Activated CD4-positive, alpha-beta T cell treated with anti-CD3 and anti-CD28 coated beads for 1 hour (primary cell): ENCODE data around the gene ANTXR2.
"Not testable (repeated sequence)": the region's sequence is repeated elsewhere in the genome, so short reads cannot be mapped to it uniquely, and the experiment has no call there.

Source experiments
- DNase-seq: peaks from one replicate; pipeline ENCODE4 v3.0.0-alpha.2; 2020

Gene ANTXR2

GRCh38 chr4:80015407-80016189, 57.4 kb downstream of the ANTXR2 start:
- no peak for DNase-seq

DNA sequence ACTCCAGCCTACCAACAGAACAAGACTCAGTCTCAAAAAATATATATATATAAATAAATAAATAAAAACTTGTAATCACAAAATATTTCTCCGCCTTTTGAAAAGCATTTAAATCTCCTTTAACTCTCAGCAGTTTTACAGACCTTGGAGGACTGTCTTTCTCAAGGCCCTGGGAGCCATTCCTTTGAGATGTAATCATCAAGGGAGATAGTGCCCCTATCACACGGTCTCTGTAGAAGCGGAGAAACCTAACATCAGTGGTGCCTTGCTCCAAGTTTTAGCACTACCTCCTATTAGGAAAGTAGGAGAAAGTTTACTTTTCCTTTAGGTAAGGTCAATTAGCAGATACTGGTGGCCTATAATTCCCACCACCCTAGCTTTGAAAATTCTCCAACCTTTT, 58.5 kb downstream of the ANTXR2 start:
- DNase-seq, result no peak

GRCh38 chr4:80012291-80012690, 60.7 kb downstream of the ANTXR2 start:
- no peak for DNase-seq

GRCh38 chr4:80011636-80012236, 61.3 kb downstream of the ANTXR2 start:
- no peak for DNase-seq

GRCh38 chr4:80010316-80010715, 62.7 kb downstream of the ANTXR2 start:
- no peak for DNase-seq

DNA sequence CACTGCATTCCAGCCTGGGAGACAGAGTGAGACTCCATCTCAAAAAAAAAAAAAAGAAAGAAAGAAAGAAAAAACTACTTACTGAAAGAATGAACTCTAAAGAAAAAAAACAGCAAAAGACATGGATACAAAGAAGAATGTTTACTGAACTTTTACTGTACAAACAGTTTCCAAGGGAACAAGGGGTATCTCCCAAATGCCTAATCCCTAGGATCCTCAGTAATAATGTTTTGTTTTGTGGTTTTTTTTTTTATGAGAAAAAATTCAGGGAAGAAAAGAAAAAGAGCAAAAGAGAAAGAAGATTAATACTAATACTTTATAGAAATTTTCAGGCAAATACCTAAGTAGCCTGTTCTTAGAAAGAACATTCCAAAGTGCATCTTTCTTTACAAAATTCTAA, 63.2 kb downstream of the ANTXR2 start:
- no peak for DNase-seq

DNA sequence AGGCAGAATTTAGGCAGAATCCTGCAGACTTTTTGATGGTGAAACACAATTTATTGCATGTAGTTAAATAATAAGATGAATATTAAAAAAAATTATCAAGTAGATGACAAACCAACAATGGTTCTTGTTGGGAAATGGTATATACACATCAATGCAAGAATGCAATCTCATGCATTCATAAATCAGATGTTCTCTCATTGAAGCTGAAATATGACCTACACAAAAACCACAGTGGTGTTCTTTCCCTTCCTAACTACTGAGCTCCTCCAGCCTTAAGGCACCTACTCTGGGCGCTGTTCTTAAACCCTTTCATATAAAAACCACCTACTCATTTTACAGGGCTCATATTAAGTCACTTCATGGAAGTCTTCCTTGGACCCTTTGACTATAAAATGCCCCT, 64.1 kb downstream of the ANTXR2 start:
- no peak for DNase-seq

- DNase-seq, result no peak
These were observed 64.7 kb downstream of the ANTXR2 start for GRCh38 chr4:80008351-80008750.

DNA sequence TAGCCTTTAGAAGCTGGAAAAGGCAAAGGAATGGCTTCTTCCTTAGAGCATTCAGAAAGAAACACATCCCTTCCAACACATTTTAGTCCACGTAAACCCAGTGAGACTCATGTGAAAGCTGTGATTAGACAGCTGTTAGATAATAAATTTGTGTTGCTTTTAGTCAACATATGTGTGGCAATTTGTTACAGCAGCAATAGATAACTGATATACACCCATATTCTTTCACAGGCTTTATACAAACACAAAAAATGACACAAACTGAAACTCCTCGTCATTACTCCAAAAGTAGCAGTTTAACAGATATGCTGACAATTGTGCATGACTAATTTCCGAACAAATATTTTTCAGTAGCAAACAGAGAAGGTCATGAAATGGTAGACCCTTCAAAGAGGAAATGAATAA, 65.3 kb downstream of the ANTXR2 start:
- no peak for DNase-seq

GRCh38 chr4:80006935-80007744, 65.9 kb downstream of the ANTXR2 start:
- DNase-seq, result no peak

GRCh38 chr4:80005863-80006262, 67.2 kb downstream of the ANTXR2 start:
- DNase-seq, result no peak

DNA sequence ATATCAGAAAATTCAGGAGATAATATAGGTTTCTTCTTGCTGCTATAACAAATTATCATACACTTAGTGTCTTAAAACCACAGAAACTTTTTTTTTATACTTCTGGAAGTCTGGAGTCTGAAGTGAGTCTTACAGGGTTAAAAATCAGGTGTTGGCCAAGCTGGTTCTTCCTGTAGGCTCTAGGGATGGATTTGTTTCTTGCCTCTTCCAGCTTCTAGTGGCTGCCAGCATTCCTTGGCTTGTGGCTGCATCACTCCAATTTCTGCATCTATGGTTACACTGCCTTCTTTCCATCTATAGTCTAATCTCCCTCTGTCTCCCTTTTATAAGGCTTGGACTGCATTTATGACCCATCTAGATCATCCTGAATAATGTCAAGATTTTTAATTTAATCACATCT, 68.7 kb downstream of the ANTXR2 start:
- DNase-seq, result no peak

- not testable (repeated sequence) for DNase-seq
These were observed 70.5 kb downstream of the ANTXR2 start for GRCh38 chr4:80002559-80002958.

- not testable (repeated sequence) for DNase-seq
These were observed 74.0 kb downstream of the ANTXR2 start for GRCh38 chr4:79999048-79999447.

DNA sequence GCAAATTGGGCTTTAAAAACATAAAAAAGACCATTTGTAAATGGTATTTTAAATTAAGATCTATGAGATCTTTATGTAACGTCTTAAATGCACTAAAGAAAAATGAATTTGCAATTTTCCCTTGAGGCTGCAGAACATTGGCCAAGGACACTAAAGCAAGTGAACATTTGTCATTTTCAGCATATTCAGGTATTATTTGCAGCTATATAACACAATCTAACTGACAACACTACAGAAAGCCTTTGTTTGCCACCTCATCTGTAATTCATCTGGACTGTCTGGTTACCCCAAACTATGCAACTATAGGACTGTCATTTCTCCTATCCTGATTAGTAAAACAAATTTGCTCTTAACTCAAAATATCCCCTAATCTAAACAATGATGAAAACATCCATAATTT, 74.8 kb downstream of the ANTXR2 start:
- no peak for DNase-seq

DNA sequence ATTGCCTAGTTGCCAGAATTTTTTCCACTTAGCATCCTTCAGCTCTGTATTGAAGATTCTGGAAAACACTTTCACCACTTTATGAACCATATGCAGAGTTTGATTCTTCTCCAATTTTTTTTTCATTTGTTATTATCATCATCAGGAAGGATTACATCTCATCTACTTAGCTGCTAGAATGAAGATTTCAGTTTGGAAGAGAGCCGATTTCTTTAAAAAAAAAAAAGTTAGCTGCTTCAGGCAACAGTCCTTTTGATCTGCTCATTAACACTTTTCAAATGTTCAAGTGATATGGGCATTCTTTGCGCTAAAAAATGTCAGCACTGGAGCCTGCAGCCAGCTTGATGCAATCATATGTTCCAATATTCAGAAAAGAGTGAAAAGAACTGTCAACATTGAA, 76.2 kb downstream of the ANTXR2 start:
- DNase-seq, result no peak

DNA sequence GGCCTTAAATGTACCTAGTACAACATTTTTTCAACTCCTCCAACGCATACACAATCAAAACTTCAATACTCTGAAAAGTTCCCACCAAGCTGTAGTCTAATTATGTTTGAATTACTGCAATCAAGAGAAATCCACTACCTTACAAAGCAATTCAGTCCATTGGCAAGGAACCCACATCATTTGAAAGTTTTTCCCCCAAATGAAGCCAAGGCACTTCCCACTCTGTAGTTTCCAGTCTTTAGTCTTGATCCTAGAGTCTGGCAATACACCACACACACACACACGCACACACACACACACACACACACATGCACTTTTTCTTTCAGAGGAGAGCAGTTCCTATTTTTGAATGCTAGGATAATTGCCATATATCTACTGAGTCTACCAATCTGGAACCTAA, 79.6 kb downstream of the ANTXR2 start:
- DNase-seq, result no peak

DNA sequence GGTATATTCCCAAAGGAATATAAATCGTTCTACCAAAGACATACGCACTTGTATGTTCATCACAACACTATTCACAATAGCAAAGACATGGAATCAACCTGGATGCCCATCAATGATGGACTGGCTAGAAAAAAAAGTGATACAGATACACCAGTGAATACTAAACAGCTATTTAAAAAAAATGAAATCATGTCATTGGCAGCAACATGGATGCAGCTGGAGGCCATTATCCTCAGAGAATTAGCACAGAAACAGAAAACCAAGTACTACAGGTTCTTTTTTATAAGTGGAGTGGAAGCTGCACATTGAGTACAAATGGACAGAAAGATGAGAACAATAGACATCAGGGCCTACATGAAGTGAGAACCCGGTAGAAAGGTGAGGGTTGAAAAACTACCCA, 81.4 kb downstream of the ANTXR2 start:
- no peak for DNase-seq

DNA sequence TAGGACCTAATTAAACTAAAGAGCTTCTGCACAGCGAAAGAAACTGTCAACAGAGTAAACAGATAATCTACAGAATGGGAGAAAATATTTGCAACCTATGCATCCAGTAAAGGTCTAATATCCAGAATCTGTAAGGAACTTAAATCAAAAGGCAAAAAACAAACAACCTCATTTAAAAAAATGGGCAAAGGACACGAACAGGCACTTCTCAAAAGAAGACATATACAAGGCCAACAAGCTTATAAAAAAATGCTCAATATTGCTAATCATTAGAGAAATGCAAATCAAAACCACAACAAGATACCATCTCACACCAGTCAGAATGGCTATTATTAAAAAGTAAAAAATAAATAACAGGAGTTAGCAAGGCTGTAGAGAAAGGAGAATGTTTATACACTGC, 81.9 kb downstream of the ANTXR2 start:
- not testable (repeated sequence) for DNase-seq

GRCh38 chr4:79987401-79987800, 85.6 kb downstream of the ANTXR2 start:
- no peak for DNase-seq

DNA sequence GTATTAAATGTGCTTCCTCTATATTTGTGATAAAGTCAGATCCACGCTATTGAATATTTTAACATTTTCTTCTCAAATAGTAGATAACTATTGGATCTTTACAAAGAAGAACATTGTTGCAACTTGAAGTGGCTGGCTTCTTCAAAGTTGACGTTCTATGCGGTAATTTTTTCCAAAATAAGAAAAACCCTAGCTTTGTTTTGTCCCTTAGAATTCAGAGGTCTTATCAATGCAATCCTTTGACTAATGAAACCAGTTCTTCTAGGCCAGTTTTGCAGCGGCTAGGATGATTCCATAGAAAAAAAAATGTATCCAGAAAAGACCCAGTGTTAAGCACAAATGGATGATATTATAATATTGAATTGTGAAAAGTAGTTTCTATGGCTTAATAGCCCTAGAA, 89.6 kb downstream of the ANTXR2 start:
- DNase-seq, result no peak

DNA sequence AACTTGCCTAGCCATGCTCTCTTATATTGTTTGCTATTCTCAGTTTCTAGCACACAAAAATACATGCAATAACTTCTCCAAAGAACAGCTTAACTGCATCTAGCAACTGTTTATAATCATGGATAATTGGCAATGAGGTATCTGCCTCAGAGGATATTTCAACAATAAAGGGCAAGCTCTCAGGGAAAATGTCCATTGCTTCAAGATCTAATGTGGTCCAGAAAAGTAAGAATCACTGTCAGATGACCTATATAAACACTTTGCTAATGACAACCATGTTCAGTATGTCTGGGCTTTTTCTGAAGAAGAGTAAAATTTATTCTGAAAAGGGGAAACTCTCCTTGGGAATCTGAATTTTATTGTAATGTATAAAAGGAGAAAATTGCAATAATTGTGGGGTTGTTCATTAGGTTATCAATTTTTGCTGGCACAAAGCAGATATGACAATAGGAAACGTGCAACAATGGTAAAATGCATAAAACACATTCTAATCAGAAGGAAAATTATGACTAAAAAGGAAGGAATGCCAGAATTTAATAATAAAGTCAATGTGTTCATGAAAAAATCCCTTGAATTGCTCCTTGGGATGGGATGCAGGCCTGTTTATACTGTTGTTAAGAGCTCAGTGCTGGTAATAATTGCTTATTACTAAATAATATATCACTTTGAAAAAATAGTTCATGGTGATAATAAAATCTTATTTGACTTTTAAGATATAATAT, 90.3 kb downstream of the ANTXR2 start:
- no peak for DNase-seq

GRCh38 chr4:79980448-79980847, 92.6 kb downstream of the ANTXR2 start:
- DNase-seq, result no peak
